Daoy (cell line): ENCODE data around the gene EEF1E1. TPM values are rescaled to one million over a fixed set of nuclear protein-coding genes. Genes with fewer than 3 reads are reported as not detected.
A peak's percentile ranks its signal among the peaks of the same experiment; 100 is the strongest.
"Not testable (repeated sequence)": the region's sequence is repeated elsewhere in the genome, so short reads cannot be mapped to it uniquely, and the experiment has no call there.

Experiments used
- DNase-seq: peaks from one replicate; pipeline ENCODE4 v3.0.0-alpha.2; 2015; ENCODE audit warnings: low read depth
- total RNA-seq: library from RNA; depleted of rRNA; stranded (reverse); fragments of >200 nt; shearing (Covaris generic); gene quantifications from 2 replicates; pipeline ENCODE4 v1.2.3, GENCODE V29; 2014; rRNA removed

The EEF1E1 gene
- total RNA-seq, 1 experiment from 2014 or later, result 139 TPM

DNA sequence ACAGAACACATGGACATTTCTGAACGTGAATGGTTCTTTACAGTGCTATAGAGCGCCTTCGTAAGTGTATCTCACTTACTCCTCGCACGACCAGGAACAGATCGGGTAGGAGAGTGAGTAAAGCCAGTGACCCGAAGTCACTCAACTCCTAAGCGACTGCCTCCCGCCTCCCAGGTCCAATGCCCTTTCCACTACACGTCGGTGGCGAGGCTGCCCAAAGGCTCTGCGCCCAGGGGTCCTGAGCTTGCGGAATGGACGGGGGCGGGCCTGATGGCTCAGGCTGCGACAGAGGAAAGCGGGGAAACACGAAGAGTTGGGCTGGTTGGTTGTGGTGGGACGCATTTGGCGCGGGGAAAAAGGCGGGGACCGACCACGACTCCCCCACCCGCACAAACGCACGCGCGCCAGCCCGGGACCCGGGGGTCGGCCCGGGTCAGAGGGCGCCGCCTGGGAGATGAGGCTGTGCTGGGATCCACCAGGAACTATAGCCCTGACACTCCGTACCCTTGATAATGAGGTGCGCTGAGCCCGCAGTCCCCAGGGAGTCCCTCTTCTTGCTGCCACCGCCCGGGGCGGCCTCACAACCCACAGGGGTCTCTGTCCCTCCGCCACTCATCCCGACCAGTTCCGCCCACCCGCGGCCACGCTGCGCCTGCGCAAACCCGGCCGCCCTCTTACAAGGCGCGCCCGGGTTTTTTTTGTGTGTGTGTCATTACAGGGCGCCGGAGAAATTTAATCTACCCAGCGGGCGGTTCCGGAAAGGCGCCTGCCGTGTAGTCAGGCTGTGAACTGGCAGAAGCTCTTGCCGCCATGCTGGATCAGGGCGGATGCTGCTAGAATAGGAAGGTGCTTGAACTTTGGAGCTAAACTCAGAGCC is 38.3 kb downstream of the EEF1E1 start, which contains the start of gene BLOC1S5:
Gene BLOC1S5, minus strand, starts transcription at position 629 of the 877 bp plus-strand sequence. Its CDS starts 13 bp downstream, at position 616.
- DNase-seq, result peak; percentile 98

DNA sequence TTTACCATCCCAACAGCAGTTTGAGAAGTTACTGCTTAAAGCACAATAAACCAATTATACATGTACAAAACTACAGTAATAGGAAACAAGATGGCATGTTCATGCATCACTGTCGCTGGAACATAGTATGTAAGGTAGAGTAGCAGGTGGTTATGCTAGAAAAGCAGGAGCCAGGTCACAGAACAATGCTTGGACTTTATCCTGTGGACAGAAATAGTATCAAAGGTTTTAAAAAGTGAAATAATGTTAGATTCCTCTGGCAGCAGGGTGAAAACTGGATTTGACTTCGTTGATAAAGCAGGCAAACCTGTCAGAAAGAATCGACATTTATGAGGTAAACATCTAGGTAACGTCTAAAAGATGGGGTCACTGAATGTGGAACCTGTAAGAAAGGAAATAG is 40.6 kb downstream of the EEF1E1 start:
- no peak for DNase-seq

DNA sequence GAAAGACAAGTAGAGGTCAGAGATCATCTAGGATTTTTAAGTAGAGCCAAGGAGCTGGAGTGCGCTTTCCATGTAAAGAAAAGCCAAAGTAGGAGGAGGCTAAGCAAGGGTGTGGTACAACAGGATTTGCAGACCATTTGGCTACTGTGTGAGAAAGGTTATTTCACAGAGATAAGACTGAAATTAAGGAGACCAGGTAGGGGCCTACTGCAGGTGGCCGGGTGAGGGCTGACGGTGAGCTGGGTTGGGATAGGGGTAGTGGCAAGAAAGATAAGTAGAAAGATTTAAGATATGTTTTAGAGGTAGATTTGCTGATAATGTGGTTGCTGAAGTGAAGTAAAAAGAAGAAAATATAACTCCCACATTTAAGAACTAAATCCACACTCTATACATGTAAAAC is 42.0 kb downstream of the EEF1E1 start:
- DNase-seq, result no peak

DNA sequence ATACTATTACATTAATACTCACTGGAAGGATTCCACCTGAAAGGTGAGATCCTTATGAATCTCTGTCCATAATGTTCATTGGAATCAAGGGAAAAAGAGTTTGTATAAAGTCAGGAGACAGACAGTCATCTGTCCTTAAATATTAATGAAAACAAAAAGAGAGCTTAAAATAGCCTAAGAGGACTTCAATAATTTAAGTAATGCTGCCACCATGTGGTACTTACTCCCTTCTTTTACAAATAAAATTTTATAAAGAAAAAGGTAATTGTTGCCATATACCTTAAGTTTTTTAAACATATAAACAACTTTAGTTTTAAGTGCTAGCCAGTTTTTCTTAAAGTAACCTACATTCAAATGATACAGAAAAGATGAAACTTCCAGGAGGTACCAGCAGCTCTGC is 43.2 kb downstream of the EEF1E1 start:
- DNase-seq, result no peak

DNA sequence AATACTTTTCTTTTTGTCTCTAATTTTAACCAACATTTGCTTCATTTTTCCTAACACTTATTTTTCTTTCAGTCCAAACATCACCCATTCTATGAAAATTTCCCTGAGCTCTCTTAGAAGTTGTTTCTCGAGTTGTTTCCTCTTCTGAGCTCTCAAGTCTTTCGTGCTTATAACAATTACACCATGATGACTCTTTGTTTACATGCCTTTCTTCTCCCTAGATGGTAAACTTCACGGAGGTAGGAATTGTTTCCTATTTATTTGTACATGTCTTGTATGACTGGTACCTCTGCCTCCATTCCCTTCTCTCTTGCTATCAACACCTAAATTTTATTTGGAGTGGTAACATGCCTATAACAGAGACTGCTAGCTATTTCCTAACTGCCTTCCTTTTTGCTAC is 44.6 kb downstream of the EEF1E1 start:
- DNase-seq, result no peak

DNA sequence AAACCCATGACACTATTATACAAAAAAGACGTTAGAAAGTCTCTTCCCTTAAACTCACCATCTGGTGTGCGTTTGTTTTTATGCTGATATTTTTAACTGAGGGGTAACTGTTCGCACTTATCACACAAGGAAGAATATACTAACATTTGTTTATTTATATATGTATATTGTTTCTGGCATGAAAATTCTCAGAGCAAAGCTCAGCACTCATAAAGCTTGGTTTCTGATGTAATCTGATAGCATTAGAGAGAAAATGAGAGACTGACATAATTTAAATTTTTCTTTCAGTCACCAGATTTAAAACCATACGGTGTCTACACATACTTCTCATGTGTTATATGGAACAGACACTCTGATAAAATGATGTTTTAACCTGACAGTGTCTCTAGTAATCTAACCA is 45.1 kb downstream of the EEF1E1 start:
- DNase-seq, result no peak

- DNase-seq, result no peak
These were observed 48.1 kb downstream of the EEF1E1 start for GRCh38 chr6:8054276-8054675.

DNA sequence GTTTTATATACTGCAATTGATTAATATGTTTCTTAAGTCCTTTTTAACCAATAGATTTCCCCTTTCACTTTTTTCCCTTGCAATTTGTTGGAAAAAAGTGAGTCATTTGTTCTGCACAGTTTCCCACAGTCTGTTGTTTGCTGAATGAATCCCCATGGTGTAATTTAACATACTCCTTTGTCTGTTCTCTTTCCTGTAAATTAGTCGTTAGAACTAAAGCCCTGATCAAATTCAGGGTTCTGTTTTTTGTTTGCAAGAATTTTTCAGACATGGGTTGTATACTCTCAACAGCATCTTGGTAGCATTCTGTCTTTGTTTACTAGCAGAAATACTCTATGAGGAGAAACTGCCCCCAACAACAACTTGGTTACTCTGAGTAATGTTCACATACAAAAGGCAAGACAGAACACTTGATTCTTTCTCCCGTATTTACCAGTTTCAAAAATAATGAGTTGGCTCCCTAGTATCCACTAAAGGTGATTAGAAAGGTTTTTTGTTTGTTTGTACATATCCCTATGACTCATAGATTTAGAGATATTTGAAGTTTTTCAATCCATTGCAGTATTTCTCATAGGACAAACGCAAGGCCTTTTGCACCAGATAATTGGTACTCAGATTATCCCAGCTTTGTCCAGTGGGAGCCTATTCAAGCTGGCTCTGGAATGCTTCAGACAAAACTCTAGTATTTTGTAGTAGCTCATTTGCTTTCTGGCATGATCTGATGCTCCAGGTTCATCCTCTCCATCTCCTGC is 54.6 kb downstream of the EEF1E1 start:
- DNase-seq, result peak; percentile 6

- not testable (repeated sequence) for DNase-seq
These were observed 56.6 kb downstream of the EEF1E1 start for GRCh38 chr6:8045769-8046168.

GRCh38 chr6:8043221-8043620 is 59.1 kb downstream of the EEF1E1 start:
- DNase-seq, result no peak

DNA sequence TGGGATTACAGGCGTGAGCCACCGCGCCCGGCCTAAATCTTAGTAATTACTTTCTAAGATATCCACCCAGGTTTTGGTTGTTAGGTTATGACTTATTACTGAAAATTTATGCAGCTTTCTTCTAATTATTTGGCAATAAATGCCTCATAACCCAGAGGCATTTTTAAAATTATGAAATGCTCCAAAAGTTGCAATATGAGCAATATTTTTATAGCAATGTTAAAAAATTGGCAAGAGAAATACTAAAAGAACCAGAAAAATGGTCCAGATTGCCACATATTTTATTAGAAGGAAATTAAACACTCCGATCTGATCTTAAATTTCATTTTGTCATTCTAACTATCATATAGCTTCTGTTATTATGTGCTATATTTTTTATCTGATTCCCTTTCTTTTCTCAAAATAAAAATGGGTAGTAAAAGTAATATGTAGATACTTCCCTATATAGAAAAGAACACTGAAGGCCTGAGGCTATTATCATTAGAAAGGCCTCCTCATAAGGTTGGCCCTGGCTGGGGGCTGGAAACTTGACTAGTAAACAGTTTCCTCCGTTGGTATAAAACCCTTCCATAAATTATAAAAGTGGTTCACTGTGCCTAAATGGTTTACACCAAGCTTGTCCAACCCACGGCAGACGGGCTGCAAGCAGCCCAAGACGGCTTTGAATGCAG is 60.3 kb downstream of the EEF1E1 start:
- no peak for DNase-seq

DNA sequence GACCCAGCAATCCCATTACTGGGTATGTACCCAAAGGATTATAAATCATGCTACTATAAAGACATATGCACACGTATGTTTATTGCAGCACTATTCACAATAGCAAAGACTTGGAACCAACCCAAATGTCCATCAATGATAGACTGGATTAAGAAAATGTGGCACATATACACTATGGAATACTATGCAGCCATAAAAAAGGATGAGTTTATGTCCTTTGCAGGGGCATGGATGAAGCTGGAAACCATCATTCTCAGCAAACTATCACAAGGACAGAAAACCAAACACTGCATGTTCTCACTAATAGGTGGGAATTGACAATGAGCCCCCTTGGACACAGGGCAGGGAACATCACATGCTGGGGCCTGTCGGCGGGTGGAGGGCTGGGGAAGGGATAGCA is 68.2 kb downstream of the EEF1E1 start:
- DNase-seq, result not testable (repeated sequence)

GRCh38 chr6:8030920-8031319 is 71.4 kb downstream of the EEF1E1 start:
- no peak for DNase-seq

Other genes starting within 250 kb of the EEF1E1 start
- 373 and 390 TPM in 2 replicates for gene TXNDC5, start 191.8 kb downstream of the EEF1E1 start, total RNA-seq
- 14.3 and 17.2 TPM in 2 replicates for gene BLOC1S5, start 38.2 kb downstream of the EEF1E1 start, total RNA-seq